ENCODE data around the gene VAC14.

GRCh38 chr16:70804153-70804733, 3.3 kb upstream of the VAC14 start:
- TF ChIP-seq CTCF (IDR thresholded peaks at IDR 0.05) (no peak), ZFX (IDR thresholded peaks at IDR 0.05; ENCODE audit: borderline replicate concordance) (no peak)
